NCI-H460 (cell line): Measurements from ENCODE around the gene MTMR8. TPM values are rescaled to one million over a fixed set of nuclear protein-coding genes. Genes with fewer than 3 reads are reported as not detected.

ENCODE experiments used
- DNase-seq: peaks from one replicate; pipeline ENCODE4 v3.0.0-alpha.2; 2016; ENCODE audit warnings: low read depth; ENCODE audit errors: extremely low read depth
- total RNA-seq: library from RNA; depleted of rRNA; stranded (reverse); fragments of >200 nt; shearing (Covaris generic); gene quantifications from 2 replicates; pipeline ENCODE4 v1.2.3, GENCODE V29; 2014; rRNA removed

MTMR8 gene
- total RNA-seq, 1 experiment from 2014 or later, result 2.3 TPM

DNA sequence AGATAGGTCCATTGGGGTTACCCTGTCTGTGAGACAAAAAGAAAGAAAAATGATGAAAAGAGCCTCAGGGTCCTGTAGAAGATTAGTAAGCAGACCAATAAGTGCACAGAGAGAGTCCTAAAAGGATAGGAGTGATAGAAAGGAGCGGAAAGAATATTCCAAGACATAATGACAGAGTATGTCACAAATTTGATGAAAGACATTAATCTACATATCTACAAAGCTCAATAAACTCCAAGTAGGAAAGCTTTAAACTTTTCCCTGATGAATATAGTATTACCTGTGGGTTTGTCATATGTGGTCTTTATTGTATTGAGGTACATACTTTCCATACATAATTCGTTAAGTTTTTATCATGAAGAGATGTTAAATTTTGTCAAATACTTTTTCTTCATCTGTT, 73.7 kb downstream of the MTMR8 start:
- no peak for DNase-seq

DNA sequence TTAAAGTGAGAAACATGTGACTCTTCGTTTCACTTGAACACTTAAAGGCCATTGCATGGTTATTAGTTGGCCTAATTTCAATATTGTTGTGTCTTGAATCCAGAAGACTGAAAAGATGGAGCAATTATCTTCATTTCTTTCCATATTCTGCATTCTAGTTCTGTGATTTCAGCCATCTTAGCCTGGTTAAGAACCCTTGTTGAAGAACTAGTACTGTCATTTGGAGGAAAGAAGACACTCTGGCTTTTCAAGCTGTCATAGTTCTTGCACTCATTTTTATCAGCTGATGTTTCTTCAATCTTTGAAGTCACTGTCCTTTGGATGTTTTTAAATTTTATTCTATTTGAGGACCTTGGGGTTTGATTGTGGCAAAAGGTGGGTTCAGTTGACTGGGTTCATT, 81.6 kb downstream of the MTMR8 start:
- DNase-seq, result no peak

DNA sequence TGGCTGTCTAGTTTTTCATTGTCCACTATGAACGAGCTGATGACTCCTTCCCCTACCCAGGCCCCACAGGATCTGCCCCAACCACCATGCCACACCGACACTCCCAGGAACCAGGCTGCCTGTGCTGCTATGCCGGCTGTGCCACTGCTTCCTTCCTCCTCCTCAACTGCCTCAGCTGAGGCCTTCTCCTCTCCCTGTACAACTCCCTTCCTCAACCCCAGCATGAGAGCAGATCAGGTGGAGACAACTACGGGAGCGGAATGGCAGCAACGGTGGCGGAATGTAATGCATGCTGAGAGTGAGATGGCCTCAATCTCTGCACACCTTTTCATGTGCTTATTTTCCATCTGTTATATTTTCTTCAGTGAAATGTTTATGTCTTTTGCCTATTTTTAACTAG, 88.5 kb downstream of the MTMR8 start:
- no peak for DNase-seq

DNA sequence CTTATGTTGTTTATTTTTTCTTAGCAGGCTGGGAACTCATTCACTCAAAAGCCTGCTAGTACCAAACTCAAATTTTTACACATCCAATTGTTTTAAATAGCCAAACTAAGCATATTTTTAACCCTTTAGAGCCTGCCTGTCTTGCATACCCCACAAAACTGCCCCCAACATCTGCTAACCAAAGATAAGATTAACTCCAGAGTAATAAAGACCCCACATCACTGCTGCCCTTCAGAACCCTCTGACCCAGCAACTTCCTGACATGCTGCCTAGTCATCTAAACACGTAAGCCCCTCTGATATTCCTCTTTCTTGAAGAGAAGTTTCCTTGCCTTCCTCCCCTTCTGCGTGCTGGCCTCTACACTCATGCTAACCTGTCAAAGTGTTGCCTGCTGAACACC, 104.1 kb downstream of the MTMR8 start:
- no peak for DNase-seq

DNA sequence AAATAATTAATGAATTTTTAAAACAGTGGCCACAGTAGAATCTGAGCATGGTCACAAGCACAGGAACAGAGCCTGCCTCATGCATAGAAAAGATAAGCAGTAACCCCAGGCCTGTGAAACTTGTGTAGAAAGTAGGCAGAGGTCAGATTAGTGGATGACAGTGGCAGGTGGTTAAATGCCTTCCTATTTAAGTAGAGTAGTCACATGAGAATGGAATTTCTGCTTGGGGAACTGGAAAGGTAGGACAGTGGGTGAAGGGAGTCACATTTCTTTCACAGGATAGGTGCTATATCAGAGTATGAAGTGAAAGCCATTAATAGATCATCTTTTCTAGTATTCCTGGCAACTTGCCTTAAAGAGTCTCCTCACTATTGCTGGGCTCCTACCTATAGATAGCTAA, 130.0 kb downstream of the MTMR8 start:
- DNase-seq, result no peak

DNA sequence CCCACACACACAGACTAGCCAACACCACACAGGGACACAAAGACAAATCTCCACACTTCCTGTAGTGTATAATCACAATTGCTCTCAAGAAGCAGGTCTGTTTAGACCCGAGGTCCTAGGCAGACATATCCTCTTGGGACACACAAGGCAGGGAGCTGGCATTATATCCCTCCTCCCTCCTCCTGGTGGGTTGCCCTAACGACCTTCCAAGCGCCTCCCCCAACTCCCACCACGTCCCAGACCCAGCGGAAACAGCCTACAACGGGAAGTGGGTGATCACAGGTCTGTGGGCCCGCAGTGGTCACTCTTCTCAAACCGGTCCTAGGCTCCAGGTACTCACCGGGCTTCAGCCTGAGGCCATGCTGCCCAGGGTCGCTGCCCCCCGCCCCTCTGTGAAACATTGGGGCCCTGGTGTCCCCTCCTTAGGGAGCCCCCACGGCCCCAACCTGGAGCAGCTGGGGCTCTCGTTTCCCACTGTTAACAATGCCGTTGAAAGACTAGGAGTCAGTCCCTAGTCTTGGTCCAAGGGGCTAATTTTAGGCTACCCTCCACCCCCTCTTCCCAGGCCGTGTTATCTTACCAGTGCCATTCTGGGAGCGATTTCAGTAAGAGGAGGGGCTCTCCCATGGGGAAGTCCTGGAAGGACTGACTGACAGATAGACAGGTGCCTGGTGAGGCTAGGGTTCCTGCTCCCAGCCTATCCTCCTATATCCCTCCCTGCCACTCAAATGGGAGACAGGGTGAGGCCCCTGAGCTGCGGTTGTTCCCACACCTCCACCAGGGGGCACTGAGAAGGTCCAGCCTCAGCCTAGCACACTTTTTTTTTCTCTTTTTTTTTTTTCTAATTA, 164.9 kb downstream of the MTMR8 start, which contains the start of gene ASB12:
TSS of gene ASB12 (minus strand) at position 485 of the 848 bp plus-strand sequence. CDS start 4,957 bp downstream, outside the sequence.
- no peak for DNase-seq

DNA sequence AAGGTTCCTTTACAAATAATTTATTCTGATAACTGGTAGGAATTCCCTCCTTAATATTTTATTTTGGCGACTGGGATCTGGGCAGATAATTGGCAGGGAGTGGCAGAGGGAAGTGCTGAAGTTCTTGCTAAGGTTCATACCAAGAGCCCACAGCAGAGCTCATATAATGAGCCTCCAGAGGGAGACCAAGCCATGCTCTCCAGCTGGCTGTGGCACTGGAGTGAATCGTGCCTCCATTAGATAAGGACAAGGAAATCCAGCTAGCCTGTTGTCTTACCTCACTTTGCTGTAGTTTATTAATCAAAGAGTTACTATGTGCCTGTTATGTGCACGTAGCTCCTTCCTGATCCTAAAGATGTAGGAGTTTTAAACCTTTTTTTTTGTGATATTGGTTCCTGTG, 166.1 kb downstream of the MTMR8 start:
- no peak for DNase-seq

Other genes starting within 250 kb of the MTMR8 start
- 5.9 and 6.0 TPM in 2 replicates for gene AMER1, start 189.7 kb downstream of the MTMR8 start, total RNA-seq
- gene ASB12, start 164.8 kb downstream of the MTMR8 start, total RNA-seq, result 0.07 TPM in 1 of 2 replicates, not detected in the other